IPS DF 4.7 (cell line): ENCODE data around the gene MED15.
"Not testable (repeated sequence)": the region's sequence is repeated elsewhere in the genome, so short reads cannot be mapped to it uniquely, and the experiment has no call there.

Source experiments
- DNase-seq: peaks from one replicate; pipeline ENCODE4 v3.0.0-alpha.2; 2013; ENCODE audit warnings: low spot score; ENCODE audit errors: extremely low read depth

The MED15 gene, protein sequence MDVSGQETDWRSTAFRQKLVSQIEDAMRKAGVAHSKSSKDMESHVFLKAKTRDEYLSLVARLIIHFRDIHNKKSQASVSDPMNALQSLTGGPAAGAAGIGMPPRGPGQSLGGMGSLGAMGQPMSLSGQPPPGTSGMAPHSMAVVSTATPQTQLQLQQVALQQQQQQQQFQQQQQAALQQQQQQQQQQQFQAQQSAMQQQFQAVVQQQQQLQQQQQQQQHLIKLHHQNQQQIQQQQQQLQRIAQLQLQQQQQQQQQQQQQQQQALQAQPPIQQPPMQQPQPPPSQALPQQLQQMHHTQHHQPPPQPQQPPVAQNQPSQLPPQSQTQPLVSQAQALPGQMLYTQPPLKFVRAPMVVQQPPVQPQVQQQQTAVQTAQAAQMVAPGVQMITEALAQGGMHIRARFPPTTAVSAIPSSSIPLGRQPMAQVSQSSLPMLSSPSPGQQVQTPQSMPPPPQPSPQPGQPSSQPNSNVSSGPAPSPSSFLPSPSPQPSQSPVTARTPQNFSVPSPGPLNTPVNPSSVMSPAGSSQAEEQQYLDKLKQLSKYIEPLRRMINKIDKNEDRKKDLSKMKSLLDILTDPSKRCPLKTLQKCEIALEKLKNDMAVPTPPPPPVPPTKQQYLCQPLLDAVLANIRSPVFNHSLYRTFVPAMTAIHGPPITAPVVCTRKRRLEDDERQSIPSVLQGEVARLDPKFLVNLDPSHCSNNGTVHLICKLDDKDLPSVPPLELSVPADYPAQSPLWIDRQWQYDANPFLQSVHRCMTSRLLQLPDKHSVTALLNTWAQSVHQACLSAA

GRCh38 chr22:20507253-20508066 lies at the start of gene MED15:
MED15 (plus strand) TSS chr22:20507610; CDS start chr22:20507679, 69 bp downstream.
- peak; percentile 58 for DNase-seq

DNA sequence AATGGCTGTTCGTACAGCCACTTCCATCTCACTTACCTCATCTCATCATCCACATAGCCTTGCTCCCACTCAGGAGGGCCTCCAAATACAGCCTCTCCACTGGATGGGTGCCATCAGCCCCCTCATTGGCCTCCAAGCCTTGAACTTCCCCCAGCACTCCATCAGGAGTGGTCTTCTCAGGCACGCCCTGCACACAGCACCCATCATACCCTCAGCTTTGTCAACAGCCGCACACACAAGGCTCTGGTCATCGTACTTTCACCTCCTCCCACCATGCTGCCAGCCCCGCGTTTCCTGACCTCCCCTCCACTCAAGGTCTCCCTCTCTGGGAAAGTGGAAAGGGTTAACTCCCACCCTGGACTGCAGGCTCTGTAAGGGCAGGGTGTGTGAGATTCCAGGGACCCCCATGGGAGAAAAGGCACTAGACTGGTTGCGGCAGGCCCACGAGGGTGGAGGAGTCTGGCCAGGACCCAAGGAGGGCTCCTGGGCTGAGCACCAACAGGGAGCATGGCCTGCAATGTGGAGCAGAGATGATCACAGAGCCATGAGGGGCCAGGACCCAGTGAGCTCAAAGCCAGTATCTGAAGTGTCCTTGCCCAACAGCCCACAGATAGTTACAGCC lies 48.8 kb upstream of the MED15 start:
- DNase-seq = no peak

DNA sequence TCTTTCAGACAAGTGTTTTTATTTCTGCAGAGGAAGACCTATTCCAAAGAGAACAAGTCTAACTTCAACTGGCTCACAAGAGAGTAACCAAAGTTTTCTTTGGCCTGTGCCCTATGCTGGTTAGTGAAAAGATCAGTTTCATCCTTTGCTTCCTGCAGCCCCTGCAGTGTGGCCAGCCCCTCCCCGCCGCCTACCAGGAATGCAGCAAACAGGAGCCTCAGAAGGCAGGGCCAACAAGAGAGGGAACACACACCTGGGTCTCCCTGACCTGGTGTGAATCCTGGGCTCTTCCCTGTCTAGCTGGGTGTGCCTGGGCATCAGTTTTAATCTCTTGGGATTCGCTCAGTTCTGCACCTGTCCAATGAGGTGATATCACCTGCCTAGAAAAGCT lies 48.3 kb upstream of the MED15 start:
- DNase-seq = no peak

GRCh38 chr22:20459862-20460261 lies 47.5 kb upstream of the MED15 start:
- no peak for DNase-seq

DNA sequence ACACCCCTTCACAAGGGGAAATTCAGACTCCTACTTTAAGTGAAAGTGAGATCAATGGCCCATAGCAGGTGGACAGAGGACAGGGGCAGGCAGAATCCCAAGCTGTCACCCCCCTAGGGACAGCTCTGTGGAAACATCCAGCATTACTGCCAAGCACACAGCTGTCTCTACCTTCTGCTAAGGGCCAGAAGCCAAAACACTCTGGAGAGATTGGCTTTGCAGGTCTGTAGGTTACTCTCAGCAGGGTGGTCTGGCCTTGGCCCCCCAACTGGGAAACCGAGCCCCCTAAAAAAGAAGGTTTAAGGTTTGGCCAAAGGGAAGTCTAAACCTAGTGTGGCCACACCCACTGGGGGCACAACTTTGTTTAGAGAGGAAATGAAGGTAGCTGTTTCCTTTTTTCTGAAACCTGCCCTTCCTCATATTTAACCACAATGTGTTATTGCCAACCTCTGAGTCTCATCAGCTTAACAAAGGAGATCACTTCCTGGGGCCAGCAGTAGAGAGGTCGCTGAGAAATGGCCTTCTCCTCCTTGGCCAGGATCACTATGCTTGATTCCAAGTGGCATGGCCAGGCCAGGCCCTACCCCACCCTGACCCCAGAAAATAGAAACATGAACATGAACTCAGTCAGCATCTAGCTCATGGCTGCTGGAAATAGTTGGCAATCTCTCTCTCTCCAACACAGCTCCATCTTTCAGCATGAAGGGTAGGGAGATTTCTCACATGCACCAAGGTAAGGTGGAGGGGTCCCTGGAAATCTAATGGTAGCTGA lies 43.9 kb upstream of the MED15 start:
- no peak for DNase-seq

DNA sequence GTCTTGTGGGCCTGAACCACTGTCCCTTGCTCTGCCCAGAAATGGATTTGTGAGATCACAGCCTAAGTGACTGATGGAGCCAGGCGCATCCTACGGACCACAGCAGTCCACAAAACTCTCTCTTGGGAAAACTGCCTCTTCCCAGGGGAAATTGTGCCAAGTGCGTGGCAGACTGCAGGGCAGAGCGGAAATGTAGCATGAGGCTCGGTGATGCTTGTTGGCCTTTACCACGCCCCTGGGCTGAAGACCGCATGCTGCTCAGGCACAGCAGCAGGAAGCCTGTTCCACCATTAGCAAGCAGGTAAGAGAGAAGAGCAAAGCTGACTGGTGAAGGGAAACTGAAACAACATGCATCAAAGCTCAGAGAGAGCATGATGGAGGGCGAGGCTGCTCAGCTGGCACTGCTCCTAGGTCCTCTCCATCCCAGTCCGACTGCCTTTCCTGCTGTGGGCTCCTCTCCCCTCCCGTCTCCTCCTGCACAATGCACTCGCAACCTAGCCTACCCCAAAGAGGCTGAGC lies 43.3 kb upstream of the MED15 start:
- DNase-seq = no peak

- no peak for DNase-seq
These were observed 42.3 kb upstream of the MED15 start for GRCh38 chr22:20464912-20465758.

- DNase-seq = no peak
These were observed 41.7 kb upstream of the MED15 start for GRCh38 chr22:20465759-20466077.

GRCh38 chr22:20466659-20467379 lies 40.6 kb upstream of the MED15 start:
- DNase-seq = no peak

DNA sequence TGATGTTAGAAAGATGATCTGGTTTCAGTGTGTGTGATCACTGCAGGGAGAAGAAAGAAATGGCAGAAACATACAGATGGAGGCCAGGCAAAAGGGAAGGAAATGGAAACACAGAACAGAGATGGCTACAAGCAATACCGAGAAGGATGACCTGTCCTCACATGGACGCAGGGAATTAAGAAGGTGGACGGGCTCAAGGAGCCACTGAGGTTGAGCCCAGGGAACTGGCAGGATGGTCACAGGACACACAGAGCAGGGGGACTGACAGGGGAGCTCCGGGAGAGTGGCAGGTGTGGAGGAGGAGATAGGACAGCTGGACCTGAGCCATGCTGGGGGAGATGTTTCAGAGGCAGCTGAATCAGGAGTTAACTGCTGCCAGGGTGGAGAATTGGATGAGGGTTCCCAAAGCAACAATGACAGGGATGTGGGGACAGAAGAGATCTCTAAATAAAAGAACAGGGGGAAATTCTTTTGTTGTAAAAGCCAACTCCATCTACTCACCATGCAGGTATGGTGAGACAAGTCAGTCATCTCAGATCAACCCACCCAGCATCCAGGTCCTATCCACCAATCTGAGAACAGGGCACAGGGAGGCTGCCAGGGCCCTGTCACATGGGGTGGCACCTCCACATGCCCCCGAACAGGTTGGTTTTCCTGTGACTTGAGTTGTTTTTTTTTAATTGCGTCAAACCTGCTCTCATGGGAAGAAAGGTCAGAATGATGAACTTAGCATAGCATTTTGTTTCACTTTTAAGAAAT lies 38.1 kb upstream of the MED15 start:
- no peak for DNase-seq

DNA sequence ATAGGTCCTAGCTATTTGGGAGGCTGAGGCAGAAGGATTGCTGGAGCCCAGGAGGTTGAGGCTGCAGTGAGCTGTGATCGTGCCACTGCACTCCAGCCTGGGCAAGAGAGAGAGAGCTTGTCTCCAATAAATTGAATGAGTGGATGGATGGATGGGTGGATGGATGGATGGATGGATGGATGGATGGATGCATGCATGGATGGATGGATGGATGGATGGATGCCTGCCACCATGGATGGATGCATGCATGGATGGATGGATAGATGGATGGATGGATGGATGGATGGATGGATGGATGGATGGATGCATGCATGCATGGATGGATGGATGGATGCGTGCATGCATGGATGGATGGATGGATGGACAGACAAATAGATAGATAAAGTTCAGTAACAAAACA lies 36.9 kb upstream of the MED15 start:
- DNase-seq = not testable (repeated sequence)

- DNase-seq = no peak
These were observed 36.1 kb upstream of the MED15 start for GRCh38 chr22:20471126-20471833.

DNA sequence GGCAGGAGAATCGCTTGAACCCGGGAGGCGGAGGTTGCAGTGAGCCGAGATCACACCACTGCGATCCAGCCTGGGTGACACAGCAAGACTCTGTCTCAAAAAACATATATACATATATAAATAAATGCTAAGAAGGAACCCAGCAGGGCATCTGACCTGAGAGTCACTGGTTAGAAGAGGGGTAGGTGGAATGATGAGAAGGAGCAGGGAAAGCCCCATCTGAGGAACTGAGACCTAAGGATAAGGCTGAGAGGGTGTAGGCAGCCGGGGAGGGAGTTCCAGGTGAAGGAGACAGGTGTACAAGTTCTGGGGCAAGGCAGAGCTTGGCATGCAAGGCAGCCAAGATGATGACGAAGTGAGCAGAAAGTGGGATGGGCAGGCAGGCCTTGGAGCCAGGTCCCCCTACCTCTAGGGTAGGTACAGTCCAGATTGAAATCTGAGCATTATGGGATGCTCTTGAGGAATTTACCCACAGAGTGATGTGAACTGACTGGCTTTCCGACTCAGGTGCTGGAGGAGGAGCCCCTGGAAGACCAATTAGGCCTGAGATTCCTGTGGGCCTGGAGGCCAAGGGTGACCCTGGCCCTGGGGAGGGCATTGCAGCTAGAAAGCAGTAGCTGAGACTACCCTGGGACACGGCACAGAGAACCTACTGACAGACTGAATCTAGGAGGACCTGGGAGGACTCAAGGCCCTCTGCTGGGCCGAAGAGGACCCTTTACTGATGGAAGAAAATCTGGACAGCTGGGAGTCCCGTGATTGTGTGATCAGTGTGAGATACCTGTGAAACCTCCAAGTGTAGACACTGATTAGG lies 34.6 kb upstream of the MED15 start:
- DNase-seq = no peak

DNA sequence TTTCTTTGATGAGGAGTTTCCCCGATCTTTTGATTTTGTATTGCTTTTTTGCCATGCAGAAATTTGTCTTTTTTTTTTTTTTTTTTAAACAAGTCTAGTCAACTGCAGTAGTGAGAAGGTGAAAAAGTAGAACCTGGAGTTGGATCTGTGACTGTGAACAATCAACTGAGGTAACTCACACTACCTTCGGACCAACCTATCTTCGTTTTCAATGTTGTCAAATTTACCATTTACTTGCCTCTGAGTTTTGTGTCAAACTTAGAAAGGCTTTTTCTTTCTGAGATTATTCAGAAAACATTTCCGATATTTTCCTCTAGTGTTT lies 32.3 kb upstream of the MED15 start:
- no peak for DNase-seq

GRCh38 chr22:20475569-20475968 lies 31.8 kb upstream of the MED15 start:
- not testable (repeated sequence) for DNase-seq

DNA sequence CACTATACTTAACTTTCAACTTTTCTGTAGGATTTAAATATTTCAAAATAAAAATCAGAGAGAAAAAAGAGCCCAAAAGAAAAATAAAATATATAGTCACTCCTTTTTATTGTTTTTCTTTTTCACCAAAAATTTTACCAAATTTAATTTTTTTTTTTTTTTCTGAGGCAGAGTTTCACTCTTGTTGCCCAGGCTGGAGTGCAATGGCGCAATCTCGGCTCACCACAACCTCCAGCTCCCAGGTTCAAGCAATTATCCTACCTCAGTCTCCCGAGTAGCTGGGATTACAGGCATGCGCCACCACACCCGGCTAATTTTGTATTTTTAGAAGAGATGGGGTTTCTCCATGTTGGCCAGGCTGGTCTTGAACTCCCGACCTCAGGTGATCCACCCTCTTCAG lies 29.4 kb upstream of the MED15 start:
- DNase-seq = not testable (repeated sequence)
